ENCODE data around the gene DLGAP1. TPM values are rescaled to one million over a fixed set of nuclear protein-coding genes. Genes with fewer than 3 reads are reported as not detected.

Gene DLGAP1
- total RNA-seq, 1 experiment from 2014 or later, result not detected

GRCh38 chr18:3691705-3692104 lies 763.4 kb downstream of the DLGAP1 start:
- DNase-seq (ENCODE audit: low spot score), result no peak

- DNase-seq (ENCODE audit: low spot score), result no peak
These were observed 764.4 kb downstream of the DLGAP1 start for GRCh38 chr18:3690764-3691066.

DNA sequence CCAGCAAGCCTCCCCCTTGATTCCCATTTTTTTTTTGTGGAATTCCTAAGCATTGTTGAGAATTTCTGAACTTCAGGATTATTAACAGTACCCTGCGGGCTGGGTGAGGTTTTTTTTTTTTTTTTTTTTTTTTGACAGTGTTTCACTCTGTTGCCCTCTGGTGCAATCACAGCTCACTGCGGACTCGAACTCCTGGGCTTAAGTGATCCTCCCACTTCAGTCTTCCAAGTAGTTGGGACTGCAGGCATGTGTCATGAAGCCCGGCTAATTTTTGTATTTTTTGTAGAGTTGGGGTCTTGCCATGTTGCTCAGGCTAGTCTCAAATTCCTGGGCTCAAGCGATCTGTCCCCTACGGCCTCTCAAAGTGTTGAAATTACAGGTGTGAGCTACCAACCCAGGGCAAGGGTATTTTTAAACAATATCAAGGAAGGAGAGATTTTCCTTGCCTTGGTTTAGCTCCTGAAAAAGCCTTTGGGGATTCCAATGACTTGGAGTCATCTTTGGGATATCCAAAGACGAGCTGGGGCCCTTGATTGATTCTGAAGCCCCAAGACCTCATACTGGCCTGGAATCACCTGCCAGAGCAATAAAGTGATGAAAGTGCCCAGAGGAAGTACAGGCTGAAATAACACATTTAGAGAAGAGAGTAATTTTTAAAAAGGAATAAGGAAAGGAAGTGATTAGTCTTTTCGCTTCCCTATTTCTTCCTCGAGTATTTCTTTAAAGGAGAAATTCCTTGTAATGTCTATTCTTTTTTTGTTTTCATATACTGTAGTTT lies 764.9 kb downstream of the DLGAP1 start:
- DNase-seq (ENCODE audit: low spot score), result no peak

GRCh38 chr18:3689091-3689490 lies 766.0 kb downstream of the DLGAP1 start:
- peak; percentile 48 for DNase-seq (ENCODE audit: low spot score)

- peak; percentile 76 for DNase-seq (ENCODE audit: low spot score)
These were observed 766.4 kb downstream of the DLGAP1 start for GRCh38 chr18:3688690-3689089.

DNA sequence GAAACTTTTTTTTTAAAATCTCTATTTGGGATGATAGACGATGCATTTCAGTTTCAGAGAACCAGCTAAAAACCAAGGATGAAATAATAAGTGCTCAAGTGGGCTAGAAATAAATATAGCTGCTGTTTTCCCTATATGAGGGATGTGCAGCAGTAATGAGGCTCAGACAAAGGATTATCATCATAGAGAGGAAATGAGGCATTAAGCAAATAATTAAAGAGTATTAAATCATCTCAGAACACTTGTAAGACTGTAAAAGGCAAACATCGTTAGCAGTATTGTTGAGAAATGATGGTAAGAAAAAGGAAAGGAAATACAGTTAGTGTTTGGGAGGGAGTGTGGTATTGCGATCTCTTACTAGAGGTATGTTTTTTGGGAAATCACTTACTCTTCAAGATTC lies 771.6 kb downstream of the DLGAP1 start:
- no peak for DNase-seq (ENCODE audit: low spot score)

DNA sequence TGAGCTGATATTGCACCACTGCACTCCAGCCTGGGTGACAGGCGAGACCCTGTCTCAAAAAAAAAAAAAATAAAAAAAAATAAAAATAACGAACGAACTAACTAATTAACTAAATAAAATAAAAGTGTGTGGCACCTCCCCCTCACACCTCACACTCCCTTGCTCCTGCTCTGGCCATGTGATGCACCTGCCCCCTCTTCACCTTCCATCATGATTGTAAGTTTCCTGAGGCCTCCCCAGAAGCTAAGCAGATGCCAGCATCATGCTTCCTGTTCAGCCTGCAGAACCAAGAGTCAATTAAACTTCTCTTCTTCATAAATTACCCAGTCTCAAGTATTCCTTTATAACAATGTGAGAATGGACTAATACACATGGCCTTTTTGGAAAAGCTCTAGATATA lies 773.0 kb downstream of the DLGAP1 start:
- DNase-seq (ENCODE audit: low spot score), result no peak

DNA sequence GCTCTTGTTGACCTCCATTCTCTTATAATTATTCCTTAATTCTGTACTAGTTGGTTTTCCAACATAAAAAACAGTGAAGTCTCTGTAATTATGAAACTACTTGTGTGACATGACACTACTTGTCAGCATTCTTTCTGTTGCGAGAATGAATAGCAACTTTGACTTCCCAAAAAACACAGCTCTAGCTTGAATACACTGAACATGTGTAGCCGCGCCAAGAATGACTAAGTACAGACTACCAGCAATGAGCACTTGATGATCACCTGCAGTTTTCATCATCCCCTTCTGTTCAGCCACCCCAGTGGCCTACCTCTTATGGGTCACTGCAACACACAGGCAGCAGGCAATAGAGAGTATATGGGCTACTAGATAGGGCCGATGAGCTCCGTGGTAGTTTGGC lies 775.9 kb downstream of the DLGAP1 start:
- no peak for DNase-seq (ENCODE audit: low spot score)

- DNase-seq (ENCODE audit: low spot score), result no peak
These were observed 779.1 kb downstream of the DLGAP1 start for GRCh38 chr18:3675994-3676393.

DNA sequence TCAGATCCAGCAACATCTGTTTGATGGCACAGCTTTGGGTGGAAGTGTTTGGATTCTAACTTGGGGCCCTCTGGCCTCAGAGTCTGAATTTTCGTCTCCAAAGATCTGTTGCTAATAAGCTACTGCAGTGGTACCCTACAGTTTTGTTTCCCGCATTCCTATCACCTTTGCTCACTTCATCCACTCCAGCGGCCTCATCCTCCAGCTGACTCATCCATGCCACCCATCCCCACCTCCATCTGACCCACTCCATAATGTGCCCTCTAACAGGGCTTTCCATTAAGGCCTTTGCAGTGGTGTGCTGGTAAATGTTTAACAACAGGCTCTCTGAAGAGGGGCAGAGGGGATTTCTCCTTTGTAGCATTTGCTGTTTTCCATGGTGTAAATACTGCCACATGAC lies 779.7 kb downstream of the DLGAP1 start:
- peak; percentile 75 for DNase-seq (ENCODE audit: low spot score)

DNA sequence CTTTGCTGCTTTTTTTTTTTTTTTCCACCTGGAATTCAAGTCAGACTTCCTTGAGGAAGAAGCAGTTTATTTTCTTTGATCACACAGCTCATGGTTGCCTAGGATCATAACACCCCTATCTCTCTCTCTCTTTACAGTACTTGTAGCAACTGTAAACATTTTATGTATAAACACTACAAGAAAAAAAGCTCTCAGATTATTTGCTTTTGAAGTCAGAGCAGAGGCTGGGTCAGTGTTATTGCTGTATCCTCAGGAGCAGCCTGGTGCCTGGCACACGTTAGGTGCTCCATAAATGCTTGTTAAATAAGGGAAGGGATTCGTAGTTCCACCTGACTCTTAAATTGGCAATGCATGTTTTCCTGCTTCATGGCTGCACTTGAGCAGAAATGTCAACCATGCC lies 783.9 kb downstream of the DLGAP1 start:
- DNase-seq (ENCODE audit: low spot score), result no peak

DNA sequence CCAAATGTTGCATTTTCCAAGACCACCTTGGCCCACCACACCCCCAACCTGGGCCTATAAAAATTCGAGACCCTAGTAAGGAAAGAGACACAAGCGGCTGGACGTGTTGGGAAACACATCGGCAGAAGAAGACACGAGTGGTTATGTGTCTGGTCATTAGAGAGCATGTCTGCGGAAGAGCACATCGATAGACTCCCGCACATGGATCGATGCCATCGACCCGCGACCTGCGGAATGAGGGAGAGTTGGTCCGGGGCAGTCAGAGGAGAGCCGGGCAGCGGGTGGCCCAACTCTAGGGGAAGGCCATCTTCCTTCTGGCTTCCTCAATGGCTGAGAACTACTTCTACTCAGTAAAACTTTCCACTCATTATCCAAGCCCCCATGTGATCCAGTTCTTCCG lies 785.7 kb downstream of the DLGAP1 start:
- no peak for DNase-seq (ENCODE audit: low spot score)

DNA sequence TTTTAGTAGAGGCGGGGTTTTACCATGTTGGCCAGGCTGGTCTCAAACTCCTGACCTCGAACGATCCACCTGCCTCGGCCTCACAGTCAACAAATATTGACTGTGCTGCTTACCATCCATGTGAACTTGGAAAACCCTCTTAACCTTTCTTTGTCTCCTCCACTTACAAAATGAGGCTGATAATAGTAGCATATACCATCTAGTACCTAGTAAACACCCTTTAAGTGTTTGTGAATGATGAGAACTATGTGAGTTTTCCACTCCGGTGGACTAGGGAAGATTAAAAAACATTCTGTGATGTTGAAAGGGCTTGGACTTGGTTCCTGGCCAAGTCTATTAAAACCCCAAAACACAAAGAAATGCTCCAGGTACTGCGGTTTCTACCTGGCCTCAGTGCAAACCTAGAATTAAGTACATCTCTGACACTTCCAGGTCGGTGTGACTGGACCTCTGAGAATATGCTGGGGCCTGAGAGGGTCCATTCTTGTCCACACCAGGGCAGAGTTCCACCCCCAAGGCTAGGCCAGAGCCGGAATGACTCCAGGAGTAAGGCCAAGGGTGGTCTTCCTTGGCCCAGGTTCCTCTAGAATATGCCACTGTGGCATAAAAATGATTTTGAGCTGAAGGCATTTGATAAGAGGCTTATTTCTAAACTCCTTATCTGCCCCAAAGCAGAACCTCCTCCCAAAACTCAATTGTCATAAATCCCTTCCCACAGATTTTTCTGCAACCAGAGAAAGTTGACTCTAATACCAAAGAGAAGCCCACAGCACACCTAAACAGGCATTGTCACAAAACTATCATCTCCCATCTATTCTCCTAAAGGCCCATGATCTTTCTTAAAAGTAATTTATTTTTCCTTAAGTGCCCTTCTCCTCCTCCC lies 787.6 kb downstream of the DLGAP1 start:
- DNase-seq (ENCODE audit: low spot score), result no peak

- no peak for DNase-seq (ENCODE audit: low spot score)
These were observed 788.4 kb downstream of the DLGAP1 start for GRCh38 chr18:3666526-3667254.

- DNase-seq (ENCODE audit: low spot score), result peak; percentile 88
These were observed 789.2 kb downstream of the DLGAP1 start for GRCh38 chr18:3665780-3666525.

DNA sequence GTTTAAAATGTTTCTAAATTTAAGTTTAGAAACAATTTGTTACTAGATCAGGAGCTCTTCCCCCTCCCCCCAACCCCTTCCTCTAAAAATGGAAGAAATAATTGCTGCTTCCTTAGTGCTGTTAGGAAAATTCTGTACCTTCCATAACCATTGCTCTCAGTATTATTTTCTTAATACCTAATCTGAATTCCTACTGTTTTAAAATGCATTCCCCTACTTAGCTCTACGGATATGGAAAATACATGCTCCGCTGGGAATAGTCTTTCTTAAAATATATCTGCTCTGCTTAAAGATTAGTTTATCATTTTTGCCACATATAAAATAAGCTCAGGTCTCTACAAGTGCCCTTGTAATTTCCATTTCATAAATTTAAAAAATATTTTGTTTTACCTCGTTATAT lies 789.9 kb downstream of the DLGAP1 start:
- no peak for DNase-seq (ENCODE audit: low spot score)

- DNase-seq (ENCODE audit: low spot score), result no peak
These were observed 790.4 kb downstream of the DLGAP1 start for GRCh38 chr18:3664563-3665178.

GRCh38 chr18:3663870-3664512 lies 791.1 kb downstream of the DLGAP1 start:
- no peak for DNase-seq (ENCODE audit: low spot score)

DNA sequence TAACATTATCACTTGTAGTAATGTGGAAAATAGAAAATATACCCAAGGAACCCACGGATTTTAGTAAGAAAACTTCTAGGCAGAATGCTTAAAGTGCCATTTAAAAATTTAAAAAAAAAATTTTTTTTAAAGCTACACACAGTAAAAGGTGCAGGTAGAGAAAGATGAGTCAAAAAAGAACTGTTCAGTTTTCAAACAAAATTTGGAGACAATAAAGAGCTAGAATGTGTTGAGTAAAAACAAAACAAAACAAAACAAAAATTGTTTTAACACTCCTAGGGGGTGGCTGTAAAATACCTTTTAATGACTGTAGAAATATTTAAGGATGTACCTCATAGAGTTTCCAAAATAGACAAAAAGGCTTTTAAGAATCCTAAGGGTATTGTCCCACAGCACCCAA lies 793.1 kb downstream of the DLGAP1 start:
- DNase-seq (ENCODE audit: low spot score), result no peak

DNA sequence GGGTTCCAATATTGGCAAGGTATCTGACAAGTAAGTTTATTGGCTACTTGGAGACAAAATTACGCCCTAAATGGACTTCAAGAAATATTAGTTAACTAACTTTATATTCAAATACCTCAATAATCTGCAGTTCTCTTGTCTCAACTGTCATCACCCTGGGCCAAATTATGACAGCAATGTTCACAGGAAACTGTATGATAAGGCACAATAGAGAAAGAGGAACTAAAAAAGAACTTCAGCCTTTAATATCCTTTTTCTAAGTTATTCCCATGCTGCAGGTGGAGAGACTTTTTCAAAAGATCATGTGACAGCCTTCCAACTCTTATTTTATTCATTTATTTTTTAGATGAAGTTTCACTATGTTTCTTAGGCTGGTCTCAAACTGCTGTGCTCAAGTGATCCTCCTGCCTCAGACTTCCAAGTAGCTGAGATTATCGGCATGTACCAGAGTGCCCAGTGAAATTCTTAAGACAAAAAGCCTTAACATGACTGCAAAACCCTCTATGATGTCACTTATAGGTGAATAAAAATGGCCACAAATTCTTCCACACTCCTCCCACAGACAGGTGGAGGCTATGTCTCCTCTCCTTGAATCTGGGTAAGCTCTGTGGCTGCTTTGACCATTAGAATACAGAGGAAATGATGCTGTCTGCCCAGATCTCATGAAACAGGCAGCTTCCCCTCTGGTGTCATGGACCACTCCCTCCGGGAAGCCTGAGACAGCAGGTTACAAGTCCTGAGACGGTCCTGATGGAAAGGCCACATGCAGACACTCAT lies 794.2 kb downstream of the DLGAP1 start:
- DNase-seq (ENCODE audit: low spot score), result no peak
